CD4-positive, alpha-beta T cell treated with Interferon alpha-2 for 1 hour (primary cell): ENCODE measurements around the gene PCDHGA11.
A peak's percentile ranks its signal among the peaks of the same experiment; 100 is the strongest.
"Not testable (repeated sequence)": the region's sequence is repeated elsewhere in the genome, so short reads cannot be mapped to it uniquely, and the experiment has no call there.

Source experiments
- DNase-seq, 2 donors: peaks; one replicate each; pipeline ENCODE4 v3.0.0-alpha.2; 2020 to 2022

Gene PCDHGA11

GRCh38 chr5:141420855-141421488 is at the start of gene PCDHGA11:
Gene PCDHGA11, plus strand, starts transcription at chr5:141421051. Its CDS starts 177 bp downstream, at chr5:141421228.
- DNase-seq = peak; percentile 43 to 57

GRCh38 chr5:141371572-141372475 is 49.0 kb upstream of the PCDHGA11 start:
- DNase-seq = no peak

- DNase-seq = peak in 1 of 2 donors; percentile 21
Measured at GRCh38 chr5:141373673-141374317, 47.1 kb upstream of the PCDHGA11 start, which contains the start of gene PCDHGA6. Gene PCDHGA6, plus strand, starts transcription at chr5:141373891. Its CDS starts 193 bp downstream, at chr5:141374084.

- DNase-seq = no peak
Measured at GRCh38 chr5:141374627-141375026, 46.2 kb upstream of the PCDHGA11 start.

GRCh38 chr5:141375444-141376155 is 45.3 kb upstream of the PCDHGA11 start:
- DNase-seq = not testable (repeated sequence)

- no peak for DNase-seq
Measured at GRCh38 chr5:141382469-141383294, 38.2 kb upstream of the PCDHGA11 start, which contains the start of gene PCDHGA7. Gene PCDHGA7, plus strand, starts transcription at chr5:141382742. Its CDS starts 158 bp downstream, at chr5:141382900.

- no peak for DNase-seq
Measured at GRCh38 chr5:141383345-141383744, 37.5 kb upstream of the PCDHGA11 start.

GRCh38 chr5:141384471-141385267 is 36.2 kb upstream of the PCDHGA11 start:
- no peak for DNase-seq

GRCh38 chr5:141387557-141388311 is 33.1 kb upstream of the PCDHGA11 start, which contains the start of gene PCDHGB4:
Gene PCDHGB4, plus strand, starts transcription at chr5:141387698. Its CDS starts 187 bp downstream, at chr5:141387885.
- DNase-seq = peak in 1 of 2 donors; percentile 33

GRCh38 chr5:141388661-141389060 is 32.2 kb upstream of the PCDHGA11 start:
- no peak for DNase-seq

- DNase-seq = no peak
Measured at GRCh38 chr5:141389153-141390042, 31.5 kb upstream of the PCDHGA11 start.

- peak in 1 of 2 donors; percentile 14 for DNase-seq
Measured at GRCh38 chr5:141392429-141393198, 28.2 kb upstream of the PCDHGA11 start, which contains the start of gene PCDHGA8. Gene PCDHGA8, plus strand, starts transcription at chr5:141392633. Its CDS starts 181 bp downstream, at chr5:141392814.

- no peak for DNase-seq
Measured at GRCh38 chr5:141393267-141393666, 27.6 kb upstream of the PCDHGA11 start.

GRCh38 chr5:141394401-141395187 is 26.3 kb upstream of the PCDHGA11 start:
- not testable (repeated sequence) for DNase-seq

- DNase-seq = peak; percentile 29 to 52
Measured at GRCh38 chr5:141397756-141398551, 22.9 kb upstream of the PCDHGA11 start, which contains the start of gene PCDHGB5. Gene PCDHGB5, plus strand, starts transcription at chr5:141397947. Its CDS starts 181 bp downstream, at chr5:141398128.

GRCh38 chr5:141398608-141399007 is 22.2 kb upstream of the PCDHGA11 start:
- no peak for DNase-seq
